Activated CD8-positive, alpha-beta memory T cell treated with anti-CD3 and anti-CD28 coated beads, Interleukin-2, amount 50 U/mL, for 4 hours (primary cell): ENCODE results near the gene TNFRSF1A.
"Not testable (repeated sequence)": the region's sequence is repeated elsewhere in the genome, so short reads cannot be mapped to it uniquely, and the experiment has no call there.

Source experiments
- DNase-seq: peaks from one replicate; pipeline ENCODE4 v3.0.0-alpha.2; 2020

TNFRSF1A gene

GRCh38 chr12:6301721-6302120, 40.2 kb downstream of the TNFRSF1A start:
- no peak for DNase-seq

GRCh38 chr12:6297170-6297569, 44.7 kb downstream of the TNFRSF1A start:
- DNase-seq, result no peak

DNA sequence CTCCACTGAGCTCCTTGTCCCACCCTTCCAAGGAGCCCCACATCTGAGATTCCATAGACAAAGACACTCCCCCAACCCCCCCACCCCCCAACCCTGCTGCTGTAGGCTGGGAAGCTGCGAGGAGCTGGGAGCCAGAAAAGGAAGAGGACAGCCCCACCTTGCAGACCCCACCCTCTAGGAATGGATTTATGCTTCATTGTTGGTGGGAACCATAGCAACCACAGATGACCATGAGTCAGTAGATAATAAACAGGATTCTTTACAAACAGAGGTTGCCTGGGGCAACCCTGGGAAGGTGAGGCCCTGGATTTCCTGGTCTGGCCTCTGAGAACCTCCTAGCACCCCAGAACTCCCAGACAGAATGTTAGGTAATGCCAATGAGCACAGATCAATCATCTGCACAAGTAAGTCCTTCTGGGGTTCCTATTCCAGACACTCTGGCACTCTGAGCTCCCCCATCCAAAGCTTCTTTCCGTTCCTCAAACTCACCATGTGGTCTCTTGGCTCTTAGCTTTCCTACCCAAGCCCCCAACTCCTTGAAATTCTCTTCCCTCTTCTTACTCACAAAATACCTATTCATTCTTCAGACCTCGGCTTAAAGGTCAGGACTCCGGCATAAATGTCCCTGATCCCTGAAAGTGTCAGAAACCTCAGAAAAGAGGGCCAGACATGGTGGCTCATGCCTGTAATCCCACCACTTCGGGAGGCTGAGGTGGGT, 46.6 kb downstream of the TNFRSF1A start:
- DNase-seq, result no peak

- no peak for DNase-seq
Observed at GRCh38 chr12:6294156-6295093, 47.5 kb downstream of the TNFRSF1A start.

- DNase-seq, result no peak
Observed at GRCh38 chr12:6292606-6293005, 49.3 kb downstream of the TNFRSF1A start.

GRCh38 chr12:6289906-6290305, 52.0 kb downstream of the TNFRSF1A start:
- DNase-seq, result not testable (repeated sequence)

DNA sequence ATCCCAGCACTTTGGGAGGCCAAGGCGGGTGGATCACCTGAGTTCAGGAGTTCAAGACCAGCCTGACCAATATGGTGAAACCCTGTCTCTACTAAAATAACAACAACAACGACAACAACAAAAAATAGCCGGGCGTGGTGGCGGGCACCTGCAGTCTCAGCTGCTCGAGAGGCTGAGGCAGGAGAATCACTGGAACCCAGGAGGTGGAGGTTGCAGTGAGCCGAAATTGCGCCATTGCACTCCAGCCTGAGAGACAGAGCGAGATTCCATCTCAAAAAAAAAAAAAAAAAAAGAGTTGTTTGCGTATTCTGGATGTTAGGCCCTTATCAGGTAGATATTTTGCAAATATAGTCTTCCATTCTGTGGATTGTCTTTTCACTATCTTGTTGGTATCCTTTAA, 52.8 kb downstream of the TNFRSF1A start:
- DNase-seq, result not testable (repeated sequence)

- DNase-seq, result no peak
Observed at GRCh38 chr12:6288235-6288634, 53.6 kb downstream of the TNFRSF1A start.

- no peak for DNase-seq
Observed at GRCh38 chr12:6285532-6286306, 56.2 kb downstream of the TNFRSF1A start.

GRCh38 chr12:6285063-6285477, 56.8 kb downstream of the TNFRSF1A start:
- DNase-seq, result peak; percentile 59

GRCh38 chr12:6284273-6284672, 57.6 kb downstream of the TNFRSF1A start:
- DNase-seq, result no peak

- no peak for DNase-seq
Observed at GRCh38 chr12:6282453-6282840, 59.4 kb downstream of the TNFRSF1A start.

GRCh38 chr12:6281081-6281809, 60.6 kb downstream of the TNFRSF1A start:
- DNase-seq, result no peak

DNA sequence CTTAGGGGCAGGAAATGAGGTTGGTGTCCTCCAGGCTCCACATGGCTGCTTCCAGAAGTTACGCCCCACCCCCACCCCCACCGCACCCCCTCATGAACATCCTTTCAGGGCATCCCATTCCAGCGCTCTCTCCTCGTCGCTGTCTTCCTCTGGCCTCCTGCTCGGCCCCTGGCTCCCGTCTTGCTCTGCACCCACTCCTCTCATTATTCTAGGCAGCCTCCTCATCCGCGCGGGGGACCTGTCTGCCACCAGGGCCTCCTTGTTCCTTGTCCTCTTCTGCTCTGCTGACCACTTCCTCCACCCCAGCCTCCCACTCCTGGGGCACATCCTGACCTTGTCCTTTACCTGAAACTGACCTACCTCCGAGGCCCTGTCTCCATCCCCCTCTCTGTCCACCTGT, 61.2 kb downstream of the TNFRSF1A start:
- no peak for DNase-seq

DNA sequence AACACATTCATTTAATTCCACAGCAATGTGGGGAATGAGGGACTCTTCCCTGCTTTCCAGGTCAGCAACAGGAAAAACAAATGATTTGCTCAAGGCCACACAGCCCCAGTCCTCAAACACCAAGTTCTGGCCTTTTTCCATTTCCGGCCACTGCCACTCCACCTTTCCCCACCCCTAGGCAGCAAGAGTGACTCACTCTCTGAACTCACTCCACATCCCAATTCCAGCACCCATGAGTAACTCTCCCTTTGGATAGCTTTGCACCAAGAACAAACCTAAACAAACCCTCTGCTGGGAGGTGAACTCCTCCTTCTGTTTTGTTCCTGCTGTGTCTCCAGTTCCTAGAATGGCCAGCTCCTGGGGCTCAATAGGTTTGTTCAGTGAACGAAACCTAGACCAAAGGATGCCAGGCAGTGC, 61.8 kb downstream of the TNFRSF1A start:
- no peak for DNase-seq

DNA sequence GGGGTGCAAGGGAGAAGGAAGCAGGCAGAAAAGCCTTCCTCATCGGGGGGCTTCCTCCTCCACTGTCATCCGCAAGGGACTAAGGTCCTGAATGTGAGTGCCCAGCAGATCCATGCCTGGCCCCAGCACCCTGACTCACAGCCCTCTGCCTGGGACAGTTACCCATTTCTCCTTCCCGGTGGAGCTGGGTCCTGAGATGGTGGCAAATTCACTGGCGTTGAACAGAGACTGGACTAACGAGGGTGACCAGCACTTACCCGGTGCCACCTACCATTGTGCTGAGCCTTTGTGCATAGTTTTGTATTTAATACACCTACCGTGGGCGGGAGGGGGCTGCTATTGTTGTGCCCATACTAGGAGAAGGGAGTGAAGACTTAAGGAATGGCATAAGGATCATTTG, 62.2 kb downstream of the TNFRSF1A start:
- DNase-seq, result no peak

GRCh38 chr12:6279256-6279628, 62.6 kb downstream of the TNFRSF1A start:
- no peak for DNase-seq
